Nephron (organoid): ENCODE results near the gene C19orf73.

ENCODE experiments used
- H3K27ac Mint-ChIP-seq, 3 experiments: 2 replicates each; pipeline ENCODE4 v1.8.0; 2020; ENCODE audit warnings: mixed read lengths in 3 of 3, mild to moderate bottlenecking in 2 of 3, moderate library complexity in 1 of 3
- H3K27me3 Mint-ChIP-seq: 2 replicates; pipeline ENCODE4 v1.8.0; 2021; ENCODE audit warnings: low read depth, mild to moderate bottlenecking, moderate library complexity, mixed read lengths
- H3K36me3 Mint-ChIP-seq: 2 replicates; pipeline ENCODE4 v1.8.0; 2020; ENCODE audit warnings: low read depth, mixed read lengths
- H3K4me1 Mint-ChIP-seq: 2 replicates; pipeline ENCODE4 v1.8.0; 2020; ENCODE audit warnings: mixed read lengths
- H3K4me3 Mint-ChIP-seq, 3 experiments: 2 replicates each; pipeline ENCODE4 v1.8.0; 2020; ENCODE audit warnings: mild to moderate bottlenecking in 3 of 3, mixed read lengths in 3 of 3, moderate library complexity in 2 of 3
- H3K9me3 Mint-ChIP-seq: 2 replicates; pipeline ENCODE4 v1.8.0; 2020; ENCODE audit warnings: mixed read lengths
- CTCF ChIP-seq, 3 experiments: fragments of 200-600 bp; sonication (generic); IDR thresholded peaks; one replicate each; pipeline ENCODE4 v1.5.0; 2021; ENCODE audit warnings: antibody characterized with exemption in 3 of 3; ENCODE audit not compliant: unreplicated experiment in 3 of 3

Gene C19orf73

DNA sequence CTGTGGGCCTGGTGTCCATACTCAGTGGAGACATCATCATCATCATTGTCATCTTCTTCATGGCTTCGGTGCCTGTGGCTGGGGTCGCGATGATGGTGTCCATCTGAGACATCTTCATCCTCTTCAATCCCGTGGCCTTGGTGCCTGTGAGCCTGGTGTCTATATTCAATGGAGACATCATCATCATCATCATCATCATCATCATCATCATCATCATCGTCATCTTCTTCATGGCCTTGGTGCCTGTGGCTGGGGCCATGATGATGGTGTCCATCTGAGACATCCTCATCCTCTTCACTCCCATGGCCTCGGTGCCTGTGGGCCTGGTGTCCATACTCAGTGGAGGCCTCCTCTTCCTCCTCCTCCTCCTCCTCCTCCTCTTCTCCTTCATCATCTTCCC lies 35.3 kb upstream of the C19orf73 start:
- Mint-ChIP-seq H3K27ac (peak overlapping the region in 2 of 3 experiments; percentile 86 to 92), H3K36me3 (no peaks in the 10 kb centered on the region), H3K27me3 (peaks cover 15% of the 10 kb centered on the region), H3K9me3 (no peaks in the 10 kb centered on the region), H3K4me1 (peaks cover 54% of the 10 kb centered on the region), H3K4me3 (peak overlapping the region; percentile 76 to 99 (median 83))
- TF ChIP-seq CTCF (IDR thresholded peaks at IDR 0.05; ENCODE audit: unreplicated experiment in 3 of 3): no peak

GRCh38 chr19:49153167-49153809 lies 34.3 kb upstream of the C19orf73 start:
- no peaks in the 10 kb centered on the region for H3K9me3 Mint-ChIP-seq
- H3K4me1 Mint-ChIP-seq: peaks cover 51% of the 10 kb centered on the region

GRCh38 chr19:49152119-49152550 lies 33.2 kb upstream of the C19orf73 start:
- no peak for TF ChIP-seq CTCF (IDR thresholded peaks at IDR 0.05; ENCODE audit: unreplicated experiment in 3 of 3)
- Mint-ChIP-seq H3K4me1 (peaks cover 50% of the 10 kb centered on the region), H3K27ac (peak overlapping the region in 2 of 3 experiments; percentile 90 to 95), H3K27me3 (peaks cover 15% of the 10 kb centered on the region), H3K9me3 (no peaks in the 10 kb centered on the region), H3K4me3 (peak overlapping the region; percentile 98 to 100 (median 99)), H3K36me3 (no peaks in the 10 kb centered on the region)

More at GRCh38 chr19:49153167-49153809, 34.3 kb upstream of the C19orf73 start:
- no peak for TF ChIP-seq CTCF (IDR thresholded peaks at IDR 0.05; ENCODE audit: unreplicated experiment in 3 of 3)
- Mint-ChIP-seq H3K27me3 (peaks cover 15% of the 10 kb centered on the region), H3K4me3 (peak overlapping the region; percentile 76 to 100 (median 99)), H3K36me3 (no peaks in the 10 kb centered on the region), H3K27ac (peak overlapping the region; percentile 5 to 51 (median 10))

- peak overlapping the region; percentile 98 to 100 (median 99) for H3K4me3 Mint-ChIP-seq
- TF ChIP-seq CTCF (IDR thresholded peaks at IDR 0.05; ENCODE audit: unreplicated experiment in 3 of 3): no peak
- H3K27ac Mint-ChIP-seq: peak overlapping the region; percentile 69 to 95 (median 90)
Observed at GRCh38 chr19:49151267-49152118, 32.5 kb upstream of the C19orf73 start.

GRCh38 chr19:49150944-49151243 lies 32.0 kb upstream of the C19orf73 start:
- H3K9me3 Mint-ChIP-seq: no peaks in the 10 kb centered on the region
- H3K27me3 Mint-ChIP-seq: peaks cover 14% of the 10 kb centered on the region
- H3K4me1 Mint-ChIP-seq: peaks cover 56% of the 10 kb centered on the region
- H3K4me3 Mint-ChIP-seq: peak overlapping the region; percentile 98 to 100 (median 99)
- no peak for TF ChIP-seq CTCF (IDR thresholded peaks at IDR 0.05; ENCODE audit: unreplicated experiment in 3 of 3)
- H3K27ac Mint-ChIP-seq: peak overlapping the region in 1 of 3 experiments; percentile 95
- H3K36me3 Mint-ChIP-seq: no peaks in the 10 kb centered on the region

More at GRCh38 chr19:49151267-49152118, 32.5 kb upstream of the C19orf73 start:
- peaks cover 56% of the 10 kb centered on the region for H3K4me1 Mint-ChIP-seq
- peaks cover 15% of the 10 kb centered on the region for H3K27me3 Mint-ChIP-seq
- no peaks in the 10 kb centered on the region for H3K9me3 Mint-ChIP-seq
- no peaks in the 10 kb centered on the region for H3K36me3 Mint-ChIP-seq
